Lower leg skin (tissue), 3 donors: ENCODE results near the gene ZDHHC1.

Source experiments
- POLR2A ChIP-seq, 2 donors: fragments of 450-650 bp; IDR thresholded peaks; one replicate each; pipeline ENCODE4 v1.6.1; 2016 to 2017; ENCODE audit warnings: antibody characterized with exemption in 2 of 2, mild to moderate bottlenecking in 1 of 2, moderate library complexity in 1 of 2
- TF ChIP-seq, protein P1 (sequence below), 3 donors: fragments of 450-650 bp; IDR thresholded peaks; one replicate each; pipeline ENCODE4 v1.5.1; 2016; ENCODE audit warnings: antibody characterized with exemption in 3 of 3, mild to moderate bottlenecking in 3 of 3, moderate library complexity in 2 of 3

GRCh38 chr16:67399749-67400704 lies 16.2 kb downstream of the ZDHHC1 start:
- TF ChIP-seq, protein P1, sequence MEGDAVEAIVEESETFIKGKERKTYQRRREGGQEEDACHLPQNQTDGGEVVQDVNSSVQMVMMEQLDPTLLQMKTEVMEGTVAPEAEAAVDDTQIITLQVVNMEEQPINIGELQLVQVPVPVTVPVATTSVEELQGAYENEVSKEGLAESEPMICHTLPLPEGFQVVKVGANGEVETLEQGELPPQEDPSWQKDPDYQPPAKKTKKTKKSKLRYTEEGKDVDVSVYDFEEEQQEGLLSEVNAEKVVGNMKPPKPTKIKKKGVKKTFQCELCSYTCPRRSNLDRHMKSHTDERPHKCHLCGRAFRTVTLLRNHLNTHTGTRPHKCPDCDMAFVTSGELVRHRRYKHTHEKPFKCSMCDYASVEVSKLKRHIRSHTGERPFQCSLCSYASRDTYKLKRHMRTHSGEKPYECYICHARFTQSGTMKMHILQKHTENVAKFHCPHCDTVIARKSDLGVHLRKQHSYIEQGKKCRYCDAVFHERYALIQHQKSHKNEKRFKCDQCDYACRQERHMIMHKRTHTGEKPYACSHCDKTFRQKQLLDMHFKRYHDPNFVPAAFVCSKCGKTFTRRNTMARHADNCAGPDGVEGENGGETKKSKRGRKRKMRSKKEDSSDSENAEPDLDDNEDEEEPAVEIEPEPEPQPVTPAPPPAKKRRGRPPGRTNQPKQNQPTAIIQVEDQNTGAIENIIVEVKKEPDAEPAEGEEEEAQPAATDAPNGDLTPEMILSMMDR (IDR thresholded peaks at IDR 0.05): no peak
- no peak for TF ChIP-seq POLR2A (IDR thresholded peaks at IDR 0.05)
